Keratinocyte (primary cell): Measurements from ENCODE around the gene SMCP. TPM values are rescaled to one million over a fixed set of nuclear protein-coding genes. Genes with fewer than 3 reads are reported as not detected.

Source experiments
- DNase-seq: peaks from one replicate; pipeline ENCODE4 v3.0.0-alpha.2; 2011; ENCODE audit warnings: low read depth, missing footprints, low spot score
- FAIRE-seq: peaks from 2 replicates; lab custom pipeline; 2011; peaks lifted over from hg19 to GRCh38; lab: Jason Lieb, UNC
- H2AFZ ChIP-seq: 2 replicates; pipeline ENCODE4 v1.6.0; 2012; ENCODE audit warnings: low read length, control low read depth, inconsistent platforms; ENCODE audit not compliant: control insufficient read depth
- H3K27ac ChIP-seq: 2 replicates; pipeline ENCODE4 v1.5.1; 2011; ENCODE audit warnings: low read length; ENCODE audit not compliant: control insufficient read depth, insufficient read depth
- H3K27me3 ChIP-seq: 3 replicates; pipeline ENCODE4 v1.6.0; 2011; ENCODE audit warnings: low read length; ENCODE audit not compliant: control insufficient read depth, insufficient read depth; ENCODE audit errors: extremely low read depth
- H3K36me3 ChIP-seq, 2 experiments: 2 replicates in 1 of 2; 3 replicates in 1 of 2; pipeline ENCODE4 v1.5.1; 2011; ENCODE audit warnings: low read length in 2 of 2, mild to moderate bottlenecking in 1 of 2; ENCODE audit not compliant: control insufficient read depth in 2 of 2, insufficient read depth in 2 of 2; ENCODE audit errors: extremely low read depth in 1 of 2
- H3K4me1 ChIP-seq: 3 replicates; pipeline ENCODE4 v1.5.1; 2011; ENCODE audit warnings: low read length; ENCODE audit not compliant: control insufficient read depth, insufficient read depth; ENCODE audit errors: extremely low read depth
- H3K4me2 ChIP-seq: 3 replicates; pipeline ENCODE4 v1.6.0; 2011; ENCODE audit warnings: low read depth, low read length; ENCODE audit not compliant: control insufficient read depth, insufficient read depth; ENCODE audit errors: extremely low read depth
- H3K4me3 ChIP-seq, 3 experiments: fragments of 200-600 bp in 1 of 3; sonication (generic) in 1 of 3; 2 replicates in 2 of 3; 3 replicates in 1 of 3; pipeline ENCODE4 v1.5.1; 2011 to 2016; ENCODE audit warnings: low read length in 3 of 3, mild to moderate bottlenecking in 3 of 3, control low read depth in 2 of 3, inconsistent platforms in 1 of 3, low read depth in 1 of 3, mixed read lengths in 1 of 3, mixed run types in 1 of 3, moderate library complexity in 1 of 3; ENCODE audit not compliant: control insufficient read depth in 2 of 3, insufficient read depth in 2 of 3; ENCODE audit errors: extremely low read depth in 1 of 3
- H3K79me2 ChIP-seq: 2 replicates; pipeline ENCODE4 v1.6.0; 2012; ENCODE audit warnings: low read length; ENCODE audit not compliant: control insufficient read depth, insufficient read depth
- H3K9ac ChIP-seq: 3 replicates; pipeline ENCODE4 v1.6.0; 2011; ENCODE audit warnings: low read length; ENCODE audit not compliant: control insufficient read depth, insufficient read depth; ENCODE audit errors: extremely low read depth
- H3K9me1 ChIP-seq: 3 replicates; pipeline ENCODE4 v1.6.0; 2011; ENCODE audit warnings: low read length; ENCODE audit not compliant: control insufficient read depth, insufficient read depth; ENCODE audit errors: extremely low read depth
- H3K9me3 ChIP-seq: 2 replicates; pipeline ENCODE4 v1.5.1; 2012; ENCODE audit warnings: low read depth, low read length; ENCODE audit not compliant: control insufficient read depth
- H4K20me1 ChIP-seq: 3 replicates; pipeline ENCODE4 v1.6.0; 2011; ENCODE audit warnings: low read length; ENCODE audit not compliant: control insufficient read depth, insufficient read depth; ENCODE audit errors: extremely low read depth
- EZH2 ChIP-seq: IDR thresholded peaks from one replicate; pipeline ENCODE4 v1.6.1; 2012; ENCODE audit warnings: inconsistent platforms, mild to moderate bottlenecking, low read length, moderate library complexity
- dilution Hi-C: fragments of 300-500 bp; cut with MboI; formaldehyde crosslinking; loops from one replicate; pipeline ENCODE4 v1.7.0; 2020; ENCODE audit warnings: low sequenced_read_pairs; ENCODE audit not compliant: extremely low pct_ligation_motif_present
- polyA plus RNA-seq, 5 experiments: library from polyadenylated mRNA; depleted of rRNA in 3 of 5; stranded (reverse) in 3 of 5; stranded (forward) in 1 of 5; unstranded in 1 of 5; fragments of >200 nt; gene quantifications; 1 replicate in 1 of 5; 2 replicates in 3 of 5; 3 replicates in 1 of 5; pipeline versions ENCODE4 v1.2.1 to v1.2.3, GENCODE V29; 2011 to 2012; ENCODE audit warnings: missing spikeins in 2 of 5, low read depth in 1 of 5, low replicate concordance in 1 of 5
- TF ChIP-seq, protein P1 (sequence below), 3 experiments: IDR thresholded peaks in 1 of 3; conservative IDR thresholded peaks in 1 of 3; optimal IDR thresholded peaks in 1 of 3; 2 replicates in 2 of 3; 3 replicates in 1 of 3; pipeline versions ENCODE3 to v1.5.1; 2011; ENCODE audit warnings: low read length in 3 of 3, mild to moderate bottlenecking in 3 of 3, moderate library complexity in 2 of 3, control low read depth in 1 of 3, inconsistent platforms in 1 of 3; ENCODE audit not compliant: insufficient read depth in 2 of 3; ENCODE audit errors: extremely low read depth in 1 of 3

The SMCP gene
- polyA plus RNA-seq, 1 donor (not counting 4 experiments of a cell fraction or from before 2014, with no cell fraction given) = not detected

DNA sequence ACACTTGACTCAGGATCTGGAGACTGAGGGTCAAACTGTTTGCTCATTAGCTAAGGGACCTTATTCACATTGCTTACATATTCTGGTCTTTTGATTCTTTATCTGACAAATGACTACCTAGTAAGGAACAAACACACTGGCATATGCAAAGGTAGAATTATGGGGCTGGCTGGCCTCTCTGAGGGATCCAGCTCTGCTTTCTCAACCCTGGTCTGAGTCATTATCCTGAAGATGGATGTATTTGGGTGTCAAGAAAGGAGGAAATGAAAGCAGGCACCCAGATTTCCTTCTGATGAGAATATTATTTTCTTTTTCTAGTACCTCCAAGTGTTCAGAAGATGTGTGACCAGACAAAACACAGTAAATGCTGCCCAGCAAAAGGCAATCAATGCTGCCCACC, 6.0 kb downstream of the SMCP start:
- Histone ChIP-seq H3K36me3 (no peaks in the 10 kb centered on the region), H4K20me1 (no peaks in the 10 kb centered on the region), H3K9ac (no peak overlapping the region), H3K4me2 (peak overlapping the region; percentile 38), H3K9me1 (no peaks in the 10 kb centered on the region), H3K27ac (no peak overlapping the region), H3K4me3 (no peak overlapping the region), H3K79me2 (no peaks in the 10 kb centered on the region), H3K27me3 (no peaks in the 10 kb centered on the region), H3K9me3 (no peaks in the 10 kb centered on the region), H2AFZ (no peak overlapping the region), H3K4me1 (peaks cover 60% of the 10 kb centered on the region)
- FAIRE-seq (peak; percentile 70), DNase-seq (no peak)
- no peak for TF ChIP-seq EZH2
- TF ChIP-seq, protein P1, sequence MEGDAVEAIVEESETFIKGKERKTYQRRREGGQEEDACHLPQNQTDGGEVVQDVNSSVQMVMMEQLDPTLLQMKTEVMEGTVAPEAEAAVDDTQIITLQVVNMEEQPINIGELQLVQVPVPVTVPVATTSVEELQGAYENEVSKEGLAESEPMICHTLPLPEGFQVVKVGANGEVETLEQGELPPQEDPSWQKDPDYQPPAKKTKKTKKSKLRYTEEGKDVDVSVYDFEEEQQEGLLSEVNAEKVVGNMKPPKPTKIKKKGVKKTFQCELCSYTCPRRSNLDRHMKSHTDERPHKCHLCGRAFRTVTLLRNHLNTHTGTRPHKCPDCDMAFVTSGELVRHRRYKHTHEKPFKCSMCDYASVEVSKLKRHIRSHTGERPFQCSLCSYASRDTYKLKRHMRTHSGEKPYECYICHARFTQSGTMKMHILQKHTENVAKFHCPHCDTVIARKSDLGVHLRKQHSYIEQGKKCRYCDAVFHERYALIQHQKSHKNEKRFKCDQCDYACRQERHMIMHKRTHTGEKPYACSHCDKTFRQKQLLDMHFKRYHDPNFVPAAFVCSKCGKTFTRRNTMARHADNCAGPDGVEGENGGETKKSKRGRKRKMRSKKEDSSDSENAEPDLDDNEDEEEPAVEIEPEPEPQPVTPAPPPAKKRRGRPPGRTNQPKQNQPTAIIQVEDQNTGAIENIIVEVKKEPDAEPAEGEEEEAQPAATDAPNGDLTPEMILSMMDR (optimal IDR thresholded peaks at IDR 0.05 in 1 of 3, IDR thresholded peaks at IDR 0.05 in 1 of 3, conservative IDR thresholded peaks at IDR 0.05 in 1 of 3; ENCODE audit: extremely low read depth in 1 of 3, insufficient read depth in 2 of 3, low read length in 3 of 3) = no peak
- dilution Hi-C loops = no loop called here

GRCh38 chr1:152884506-152884905, 6.4 kb downstream of the SMCP start:
- H4K20me1 ChIP-seq = no peaks in the 10 kb centered on the region
- no peaks in the 10 kb centered on the region for H3K27me3 ChIP-seq
- no peak overlapping the region for H2AFZ ChIP-seq
- H3K9me1 ChIP-seq = no peaks in the 10 kb centered on the region
- H3K9ac ChIP-seq = no peak overlapping the region
- TF ChIP-seq EZH2 = no peak
- TF ChIP-seq, protein P1 (optimal IDR thresholded peaks at IDR 0.05 in 1 of 3, IDR thresholded peaks at IDR 0.05 in 1 of 3, conservative IDR thresholded peaks at IDR 0.05 in 1 of 3; ENCODE audit: extremely low read depth in 1 of 3, insufficient read depth in 2 of 3, low read length in 3 of 3) = no peak
- no peaks in the 10 kb centered on the region for H3K36me3 ChIP-seq
- FAIRE-seq (no peak), DNase-seq (no peak)
- H3K4me2 ChIP-seq = peak overlapping the region; percentile 38
- peaks cover 60% of the 10 kb centered on the region for H3K4me1 ChIP-seq
- H3K27ac ChIP-seq = peak overlapping the region; percentile 2
- no peaks in the 10 kb centered on the region for H3K79me2 ChIP-seq
- no peaks in the 10 kb centered on the region for H3K9me3 ChIP-seq
- dilution Hi-C loops = no loop called here
- H3K4me3 ChIP-seq = no peak overlapping the region
